Measurements from ENCODE around the gene SMAD9.

GRCh38 chr13:36914648-36915047 is 5.4 kb downstream of the SMAD9 start:
- no peak for TF ChIP-seq CTCF (IDR thresholded peaks at IDR 0.05; ENCODE audit: insufficient read depth, low read length, poor library complexity, severe bottlenecking)
- no peak for TF ChIP-seq EZH2phosphoT487 (conservative IDR thresholded peaks at IDR 0.05; ENCODE audit: low read length)

Measured in SU-DHL-6 (cell line).